Spleen (tissue), 7 donors: ENCODE data around the gene TCOF1.

ENCODE experiments used
- CTCF ChIP-seq, 11 experiments: fragments of 200-600 bp in 7 of 11; fragments of 450-650 bp in 4 of 11; sonication (generic) in 4 of 11; IDR thresholded peaks in 8 of 11; conservative IDR thresholded peaks in 3 of 11; 1 replicate in 7 of 11; 2 replicates in 4 of 11; pipeline versions ENCODE4 v1.4.0 to v1.8.0; 2016 to 2021; ENCODE audit warnings: antibody characterized with exemption in 11 of 11, inconsistent platforms in 4 of 11, mild to moderate bottlenecking in 1 of 11
- POLR2AphosphoS5 ChIP-seq, 3 donors: sonication (generic); formaldehyde crosslinking; IDR thresholded peaks; one replicate each; pipeline ENCODE4 v1.5.1; 2017; ENCODE audit warnings: antibody characterized with exemption in 3 of 3
- donor health status: DM: no; HTN: no; CAD: no; lungs with moderate emphysema.
- donor health status: DM: no; HTN: no; CAD: no.
- donor health status: DM: no; HTN: no; CAD: no.

GRCh38 chr5:150376799-150377771, 19.6 kb downstream of the TCOF1 start:
- TF ChIP-seq CTCF (IDR thresholded peaks at IDR 0.05 in 8 of 11, conservative IDR thresholded peaks at IDR 0.05 in 3 of 11) (no peak), POLR2AphosphoS5 (IDR thresholded peaks at IDR 0.05) (peak in 1 of 3 donors; percentile 18)
